OCI-LY3 (cell line): ENCODE results near the gene DSCAM.

Experiments used
- H2AFZ ChIP-seq: fragments of 200-600, 300-600 bp; shearing (Covaris generic); 2 replicates; pipeline ENCODE4 v1.6.0; 2014; ENCODE audit warnings: antibody characterized with exemption, low read depth, low read length
- H3K27ac ChIP-seq: fragments of 200-600, 300-600 bp; sonication (generic); 2 replicates; pipeline ENCODE4 v1.5.1; 2014; ENCODE audit warnings: mild to moderate bottlenecking, low read length, moderate library complexity, mixed read lengths
- H3K27me3 ChIP-seq: fragments of 200-600, 300-600 bp; sonication (generic); 2 replicates; pipeline ENCODE4 v1.6.1; 2014; ENCODE audit warnings: low read depth, low read length, mixed read lengths
- H3K36me3 ChIP-seq: fragments of 200-600, 300-600 bp; sonication (generic); replicated peaks from 2 replicates; pipeline ENCODE3; 2014; ENCODE audit warnings: low read depth, low read length, mixed read lengths
- H3K4me1 ChIP-seq: fragments of 300-600, 200-600 bp; sonication (generic); 2 replicates; pipeline ENCODE4 v1.6.1; 2014; ENCODE audit warnings: low read length, mixed read lengths
- H3K4me2 ChIP-seq: fragments of 200-600, 300-600 bp; sonication (generic); 2 replicates; pipeline ENCODE4 v1.6.1; 2014; ENCODE audit warnings: low read length, mixed read lengths
- H3K4me3 ChIP-seq: fragments of 300-600, 200-600 bp; sonication (generic); 2 replicates; pipeline ENCODE4 v1.5.1; 2014; ENCODE audit warnings: antibody characterized with exemption, mild to moderate bottlenecking, low read length, moderate library complexity
- H3K79me2 ChIP-seq: fragments of 300-600, 200-600 bp; shearing (Covaris generic); 2 replicates; pipeline ENCODE4 v1.6.1; 2014; ENCODE audit warnings: mild to moderate bottlenecking, low read length, mixed read lengths
- H3K9ac ChIP-seq: fragments of 300-600, 200-600 bp; shearing (Covaris generic); 2 replicates; pipeline ENCODE4 v1.6.0; 2014; ENCODE audit warnings: mild to moderate bottlenecking, low read length, moderate library complexity
- H3K9me3 ChIP-seq: fragments of 200-600, 300-600 bp; shearing (Covaris generic); 2 replicates; pipeline ENCODE4 v1.6.1; 2014; ENCODE audit warnings: low read length, mixed read lengths; ENCODE audit not compliant: insufficient read depth
- H4K20me1 ChIP-seq: fragments of 200-600, 300-600 bp; sonication (generic); 2 replicates; pipeline ENCODE4 v1.6.1; 2016; ENCODE audit warnings: low read length, mixed read lengths; ENCODE audit not compliant: insufficient read depth
- CTCF ChIP-seq: fragments of 200-600, 300-600 bp; sonication (generic); IDR thresholded peaks from 2 replicates; pipeline ENCODE4 v1.5.1; 2014; ENCODE audit warnings: antibody characterized with exemption, low read length, low read depth
- EZH2phosphoT487 ChIP-seq: fragments of 200-600 bp; shearing (Covaris generic); IDR thresholded peaks from 2 replicates; pipeline ENCODE4 v1.6.1; 2018; ENCODE audit warnings: antibody characterized with exemption, mixed run types, low read depth

Gene DSCAM

GRCh38 chr21:40011371-40011770, 835.6 kb downstream of the DSCAM start:
- Histone ChIP-seq H3K4me3 (no peak overlapping the region), H3K4me2 (no peak overlapping the region), H3K36me3 (no peaks in the 10 kb centered on the region), H3K27me3 (no peaks in the 10 kb centered on the region), H2AFZ (no peak overlapping the region), H3K27ac (no peak overlapping the region), H3K4me1 (no peaks in the 10 kb centered on the region), H4K20me1 (no peaks in the 10 kb centered on the region), H3K9me3 (no peaks in the 10 kb centered on the region), H3K79me2 (no peaks in the 10 kb centered on the region), H3K9ac (no peak overlapping the region)
- TF ChIP-seq CTCF (no peak), EZH2phosphoT487 (no peak)

GRCh38 chr21:40002978-40003377, 844.0 kb downstream of the DSCAM start:
- Histone ChIP-seq H3K9me3 (no peaks in the 10 kb centered on the region), H3K27ac (no peak overlapping the region), H3K4me2 (no peak overlapping the region), H2AFZ (no peak overlapping the region), H3K4me3 (no peak overlapping the region), H3K79me2 (no peaks in the 10 kb centered on the region), H3K9ac (no peak overlapping the region), H3K4me1 (no peaks in the 10 kb centered on the region), H3K27me3 (no peaks in the 10 kb centered on the region), H4K20me1 (no peaks in the 10 kb centered on the region), H3K36me3 (no peaks in the 10 kb centered on the region)
- no peak for TF ChIP-seq EZH2phosphoT487
- no peak for TF ChIP-seq CTCF

- Histone ChIP-seq H3K4me2 (no peak overlapping the region), H3K4me1 (no peaks in the 10 kb centered on the region), H3K27ac (no peak overlapping the region), H3K9me3 (no peaks in the 10 kb centered on the region), H2AFZ (no peak overlapping the region), H3K27me3 (no peaks in the 10 kb centered on the region), H3K4me3 (no peak overlapping the region), H4K20me1 (no peaks in the 10 kb centered on the region), H3K79me2 (no peaks in the 10 kb centered on the region), H3K9ac (no peak overlapping the region), H3K36me3 (no peaks in the 10 kb centered on the region)
- TF ChIP-seq CTCF (no peak), EZH2phosphoT487 (no peak)
Observed at GRCh38 chr21:39984286-39984991, 862.5 kb downstream of the DSCAM start.

- Histone ChIP-seq H3K36me3 (no peaks in the 10 kb centered on the region), H3K4me1 (no peaks in the 10 kb centered on the region), H3K9ac (no peak overlapping the region), H3K27ac (no peak overlapping the region), H3K27me3 (no peaks in the 10 kb centered on the region), H2AFZ (no peak overlapping the region), H3K4me2 (no peak overlapping the region), H3K4me3 (no peak overlapping the region), H3K79me2 (no peaks in the 10 kb centered on the region), H3K9me3 (no peaks in the 10 kb centered on the region), H4K20me1 (no peaks in the 10 kb centered on the region)
- no peak for TF ChIP-seq EZH2phosphoT487
- TF ChIP-seq CTCF: no peak
Observed at GRCh38 chr21:39980241-39980820, 866.6 kb downstream of the DSCAM start.
